ENCODE measurements around the gene NELFB. TPM values are rescaled to one million over a fixed set of nuclear protein-coding genes. Genes with fewer than 3 reads are reported as not detected.

Gene NELFB
- total RNA-seq, 3 donors from 2014 or later = 32.6 to 39.2 (median 38.7) TPM

DNA sequence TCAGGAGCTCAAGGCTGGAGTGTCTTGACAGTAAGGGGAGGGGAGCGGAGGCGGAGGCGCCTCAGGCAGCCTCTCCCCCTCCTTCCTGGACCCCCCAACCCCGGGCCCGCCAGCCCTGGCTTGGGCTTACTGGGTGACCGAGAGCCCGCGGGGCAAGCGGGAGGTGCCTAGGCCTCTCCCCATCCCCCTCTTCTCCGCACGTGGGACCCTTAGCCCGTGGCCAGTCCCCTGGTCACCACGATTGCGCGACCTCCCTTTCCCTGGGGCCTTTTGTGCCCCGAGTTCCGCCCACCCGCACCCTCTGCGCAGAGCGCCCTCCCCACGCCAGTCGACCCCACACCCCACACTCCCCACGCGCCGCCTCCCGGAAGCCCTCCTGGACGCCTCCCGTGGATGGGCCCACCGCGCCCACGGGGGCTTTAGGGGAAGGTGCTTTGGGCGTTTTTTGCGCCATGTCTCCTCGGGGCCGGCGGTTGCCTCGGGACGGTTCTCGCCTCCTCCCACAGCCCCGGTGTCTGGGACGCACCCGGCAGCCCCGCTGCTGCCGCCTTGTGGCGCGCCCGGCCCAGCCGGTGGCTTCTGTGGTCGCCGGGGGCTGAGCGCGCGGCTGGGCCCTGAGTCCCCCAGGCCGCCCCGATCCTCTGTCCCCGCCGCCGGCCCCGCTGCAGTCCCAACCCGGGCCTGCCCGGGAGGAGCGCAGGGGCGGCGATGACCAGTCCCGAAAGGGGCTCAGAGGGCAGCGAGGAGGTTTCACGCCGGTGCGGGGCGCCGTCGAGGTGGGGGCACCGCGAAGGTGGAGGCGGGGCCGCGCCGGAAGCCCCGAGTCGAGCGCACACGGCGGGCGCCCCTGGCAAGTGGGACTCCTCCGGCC, 25.6 kb downstream of the NELFB start:
- no peaks in the 10 kb centered on the region for H3K9me3 ChIP-seq
- H3K27ac ChIP-seq = no peak overlapping the region
- no peak for DNase-seq (ENCODE audit: low spot score in 2 of 2)
- TF ChIP-seq POLR2A (IDR thresholded peaks at IDR 0.05) (no peak), POLR2AphosphoS5 (IDR thresholded peaks at IDR 0.05) (no peak)
- TF ChIP-seq, protein P1, sequence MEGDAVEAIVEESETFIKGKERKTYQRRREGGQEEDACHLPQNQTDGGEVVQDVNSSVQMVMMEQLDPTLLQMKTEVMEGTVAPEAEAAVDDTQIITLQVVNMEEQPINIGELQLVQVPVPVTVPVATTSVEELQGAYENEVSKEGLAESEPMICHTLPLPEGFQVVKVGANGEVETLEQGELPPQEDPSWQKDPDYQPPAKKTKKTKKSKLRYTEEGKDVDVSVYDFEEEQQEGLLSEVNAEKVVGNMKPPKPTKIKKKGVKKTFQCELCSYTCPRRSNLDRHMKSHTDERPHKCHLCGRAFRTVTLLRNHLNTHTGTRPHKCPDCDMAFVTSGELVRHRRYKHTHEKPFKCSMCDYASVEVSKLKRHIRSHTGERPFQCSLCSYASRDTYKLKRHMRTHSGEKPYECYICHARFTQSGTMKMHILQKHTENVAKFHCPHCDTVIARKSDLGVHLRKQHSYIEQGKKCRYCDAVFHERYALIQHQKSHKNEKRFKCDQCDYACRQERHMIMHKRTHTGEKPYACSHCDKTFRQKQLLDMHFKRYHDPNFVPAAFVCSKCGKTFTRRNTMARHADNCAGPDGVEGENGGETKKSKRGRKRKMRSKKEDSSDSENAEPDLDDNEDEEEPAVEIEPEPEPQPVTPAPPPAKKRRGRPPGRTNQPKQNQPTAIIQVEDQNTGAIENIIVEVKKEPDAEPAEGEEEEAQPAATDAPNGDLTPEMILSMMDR (IDR thresholded peaks at IDR 0.05) = peak in 1 of 3 donors; percentile 32
- peaks cover 2 to 20% of the 10 kb centered on the region in 2 donors for H3K27me3 ChIP-seq
- peaks cover 5 to 7% of the 10 kb centered on the region in 2 donors for H3K4me1 ChIP-seq
- no peaks in the 10 kb centered on the region for H3K36me3 ChIP-seq
- intact Hi-C loops (cut with DNase I; ENCODE audit: low total_unique reads) = loop anchor here (10.0 kb wide), 1 partner anchor 154 kb away; no protein-coding TSS in a partner anchor
- H3K4me3 ChIP-seq = peak overlapping the region in 2 of 3 donors; percentile 23 to 57

DNA sequence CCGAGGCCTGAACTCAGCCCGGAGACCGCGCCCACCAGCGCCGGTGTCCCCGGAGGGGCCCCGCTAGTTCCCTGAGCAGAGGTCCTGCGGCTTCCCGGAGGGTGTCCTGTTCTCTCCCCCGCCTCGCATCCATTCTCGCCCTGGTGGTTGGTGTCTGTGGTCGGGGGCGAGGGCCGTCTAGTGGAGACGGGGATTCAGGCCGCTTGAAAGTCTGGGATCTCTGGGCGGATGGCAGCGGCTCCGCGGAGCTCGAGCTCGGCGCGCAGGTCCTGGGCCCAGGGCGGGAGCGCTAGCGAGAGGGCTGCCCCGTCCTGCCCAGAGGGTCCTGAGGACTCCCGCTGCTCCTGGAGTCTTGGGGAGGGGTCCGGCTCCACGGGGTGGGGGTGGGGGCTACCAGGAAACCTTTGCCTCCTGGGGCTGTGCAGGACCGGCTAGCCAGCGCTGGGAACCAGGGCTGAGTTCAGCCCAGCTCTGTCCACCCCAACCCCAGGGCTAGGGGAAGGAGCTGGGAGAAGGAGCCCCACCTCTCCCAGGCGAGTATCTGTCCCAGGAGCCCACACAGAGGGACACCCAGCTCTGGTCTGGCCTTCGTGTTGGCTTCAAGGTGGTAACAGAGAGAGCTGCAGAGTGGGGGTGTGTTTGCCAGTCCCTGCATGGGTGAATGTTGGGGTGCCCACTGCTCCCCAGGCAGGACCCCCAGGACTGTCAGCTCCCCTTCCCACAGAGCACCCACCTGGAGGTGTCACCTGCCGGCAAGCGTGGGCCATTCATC, 26.4 kb downstream of the NELFB start:
- Histone ChIP-seq H3K4me3 (peak overlapping the region in 2 of 3 donors; percentile 23 to 57), H3K9me3 (no peaks in the 10 kb centered on the region), H3K36me3 (no peaks in the 10 kb centered on the region), H3K4me1 (peaks cover 5 to 7% of the 10 kb centered on the region in 2 donors), H3K27me3 (peaks cover 2 to 20% of the 10 kb centered on the region in 2 donors), H3K27ac (no peak overlapping the region)
- intact Hi-C loops (cut with DNase I; ENCODE audit: low total_unique reads) = loop anchor here (10.0 kb wide), 1 partner anchor 153 kb away; no protein-coding TSS in a partner anchor
- no peak for DNase-seq (ENCODE audit: low spot score in 2 of 2)
- TF ChIP-seq POLR2A (IDR thresholded peaks at IDR 0.05) (no peak), POLR2AphosphoS5 (IDR thresholded peaks at IDR 0.05) (no peak)
- TF ChIP-seq, protein P1 (IDR thresholded peaks at IDR 0.05) = no peak

DNA sequence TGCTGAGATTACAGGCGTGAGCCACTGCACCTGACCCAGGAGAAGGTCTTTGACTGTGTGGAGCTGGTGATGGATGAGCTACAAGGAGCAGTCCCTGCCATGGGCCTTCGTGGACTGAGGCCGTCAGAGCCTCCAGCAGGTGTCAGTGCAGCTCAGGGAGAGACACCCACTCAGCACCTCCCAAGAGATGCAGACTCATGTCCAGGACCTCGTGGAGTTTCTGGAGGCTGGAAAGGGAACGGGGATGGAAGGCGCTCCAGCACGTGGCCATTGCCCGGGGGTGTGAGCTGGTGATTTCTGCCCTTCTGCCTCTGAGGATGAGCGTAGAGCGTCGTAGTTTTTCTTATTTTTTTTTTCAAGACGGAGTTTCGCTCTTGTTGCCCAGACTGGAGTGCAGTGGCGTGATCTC, 31.9 kb downstream of the NELFB start:
- intact Hi-C loops (cut with DNase I; ENCODE audit: low total_unique reads) = loop anchor here (10.0 kb wide), 1 partner anchor 148 kb away; no protein-coding TSS in a partner anchor
- H3K27ac ChIP-seq = no peak overlapping the region
- no peaks in the 10 kb centered on the region for H3K27me3 ChIP-seq
- H3K9me3 ChIP-seq = no peaks in the 10 kb centered on the region
- TF ChIP-seq POLR2AphosphoS5 (IDR thresholded peaks at IDR 0.05) (no peak), POLR2A (IDR thresholded peaks at IDR 0.05) (no peak)
- TF ChIP-seq, protein P1 (IDR thresholded peaks at IDR 0.05) = peak in 2 of 3 donors; percentile 56 to 58
- H3K36me3 ChIP-seq = no peaks in the 10 kb centered on the region
- no peaks in the 10 kb centered on the region for H3K4me1 ChIP-seq
- DNase-seq (ENCODE audit: low spot score in 2 of 2) = no peak
- H3K4me3 ChIP-seq = no peak overlapping the region

DNA sequence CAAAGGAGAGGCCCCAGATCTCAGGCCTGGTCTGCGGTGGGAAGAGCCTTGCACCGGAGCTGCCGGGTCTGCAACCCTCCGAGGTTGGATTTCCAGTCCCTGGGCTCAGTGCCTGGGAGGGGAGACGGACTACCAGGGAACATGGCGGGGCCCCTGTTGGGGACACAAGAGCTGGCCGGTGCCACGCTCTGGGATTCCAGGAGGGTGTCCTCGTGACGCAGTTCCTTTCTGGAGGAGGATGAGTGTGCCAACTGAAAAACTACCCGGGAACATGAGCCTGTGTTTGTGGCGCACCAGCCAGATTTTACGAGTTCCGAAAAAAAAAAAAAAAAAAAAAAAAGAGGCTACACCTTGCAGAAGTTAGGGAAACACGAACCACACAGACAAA, 38.0 kb downstream of the NELFB start:
- no peak for DNase-seq (ENCODE audit: low spot score in 2 of 2)
- Histone ChIP-seq H3K27ac (no peak overlapping the region), H3K36me3 (no peaks in the 10 kb centered on the region), H3K4me1 (peaks cover 4 to 14% of the 10 kb centered on the region in 2 donors), H3K4me3 (no peak overlapping the region), H3K27me3 (no peaks in the 10 kb centered on the region), H3K9me3 (no peaks in the 10 kb centered on the region)
- intact Hi-C loops (cut with DNase I; ENCODE audit: low total_unique reads) = no loop called here
- TF ChIP-seq POLR2A (IDR thresholded peaks at IDR 0.05) (no peak), POLR2AphosphoS5 (IDR thresholded peaks at IDR 0.05) (no peak)
- TF ChIP-seq, protein P1 (IDR thresholded peaks at IDR 0.05) = no peak
